ENCODE data around the gene PIGZ. TPM values are rescaled to one million over a fixed set of nuclear protein-coding genes. Genes with fewer than 3 reads are reported as not detected.

The PIGZ gene
- total and polyA plus RNA-seq, 9 of the 15 experiments (the other 6 are each of a cell fraction or from before 2014, with no cell fraction given) = 0.15 to 1.8 (median 0.76) TPM

GRCh38 chr3:196969660-196970546 is 1.3 kb upstream of the PIGZ start (continued):
- TF ChIP-seq ETS2 (tag; IDR thresholded peaks at IDR 0.05; ENCODE audit: borderline replicate concordance, poor library complexity, severe bottlenecking) (no peak), NCOA2 (IDR thresholded peaks at IDR 0.05; ENCODE audit: partially characterized antibody in 2 of 2) (no peak), ZSCAN32 (CRISPR knock-in tag; IDR thresholded peaks at IDR 0.05) (no peak), KLF13 (tag; IDR thresholded peaks at IDR 0.05; ENCODE audit: borderline replicate concordance, low read depth) (no peak), HMGXB4 (CRISPR knock-in tag; IDR thresholded peaks at IDR 0.05) (peak; percentile 94), POLR3A (IDR thresholded peaks at IDR 0.05; ENCODE audit: borderline replicate concordance, extremely low read depth, insufficient read depth, insufficient read length) (no peak), FIP1L1 (IDR thresholded peaks at IDR 0.05; ENCODE audit: low read depth, low read length, poor library complexity, severe bottlenecking) (peak; percentile 61), ZKSCAN8 (CRISPR knock-in tag; IDR thresholded peaks at IDR 0.05) (no peak), KDM5B (IDR thresholded peaks at IDR 0.05; ENCODE audit: insufficient replicate concordance, low read depth, low read length) (no peak), ZNF184 (CRISPR knock-in tag; IDR thresholded peaks at IDR 0.05) (no peak), NFE2 (IDR thresholded peaks at IDR 0.05; ENCODE audit: low read depth) (no peak), SAFB (IDR thresholded peaks at IDR 0.05; ENCODE audit: borderline replicate concordance, low read depth, low read length) (peak; percentile 86), XRCC4 (IDR thresholded peaks at IDR 0.05; ENCODE audit: extremely low read depth, insufficient read depth, insufficient read length) (no peak), POU5F1 (IDR thresholded peaks at IDR 0.05; ENCODE audit: borderline replicate concordance, low read depth, low read length, partially characterized antibody) (no peak)
